Measurements from ENCODE around the gene TYW1.
"Not testable (repeated sequence)": the region's sequence is repeated elsewhere in the genome, so short reads cannot be mapped to it uniquely, and the experiment has no call there.

The TYW1 gene

DNA sequence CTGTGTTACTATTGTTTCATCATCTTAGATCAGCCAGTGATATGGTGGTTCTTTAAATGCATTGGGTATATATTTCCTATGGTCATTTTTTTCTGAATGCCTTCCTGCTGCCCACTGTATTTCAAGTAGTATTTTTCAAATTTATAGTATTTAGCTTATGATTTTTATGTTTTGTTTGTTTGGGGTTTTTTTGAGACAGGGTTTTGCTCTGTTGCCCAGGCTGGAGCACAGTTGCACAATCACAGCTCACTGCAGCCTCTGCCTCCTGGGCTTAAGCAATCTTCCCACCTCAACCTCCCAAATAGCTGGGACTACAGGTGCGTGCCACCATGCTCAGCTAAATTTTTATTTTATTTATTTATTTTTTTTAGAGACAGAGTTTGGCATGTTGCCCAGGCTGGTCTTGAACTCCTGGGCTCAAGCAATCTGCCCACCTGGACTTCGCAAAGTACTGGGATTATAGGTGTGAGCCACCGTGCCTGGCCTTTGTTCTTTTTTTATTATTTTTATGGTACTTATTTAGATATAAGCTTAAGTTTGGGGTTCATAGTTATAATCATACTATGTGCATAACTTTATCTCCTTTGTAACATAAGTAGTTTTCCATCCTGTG, 149.1 kb downstream of the TYW1 start:
- CTCF ChIA-PET; DNase-seq (ENCODE audit: extremely low spot score); POLR2A ChIA-PET: not testable (repeated sequence)

DNA sequence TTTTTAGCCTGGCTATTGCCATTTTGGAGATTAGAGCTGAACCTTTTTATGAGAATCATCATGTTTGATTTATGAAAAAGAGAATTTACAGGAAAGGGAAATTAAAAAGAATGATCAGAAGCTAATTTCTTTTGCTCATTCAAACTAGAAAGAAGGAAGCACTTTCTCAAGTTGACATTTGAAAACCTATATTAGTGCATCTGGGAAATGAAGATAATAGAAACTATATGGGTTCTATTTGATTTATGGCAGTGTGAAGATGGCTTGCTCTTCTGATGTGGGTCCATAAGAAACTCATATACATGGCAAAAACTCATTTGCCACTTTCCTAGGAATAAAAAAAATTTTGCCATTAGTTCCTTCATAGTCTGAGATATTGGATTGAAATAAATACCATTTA, 152.5 kb downstream of the TYW1 start:
- DNase-seq (ENCODE audit: extremely low spot score); CTCF ChIA-PET; POLR2A ChIA-PET: not testable (repeated sequence)

DNA sequence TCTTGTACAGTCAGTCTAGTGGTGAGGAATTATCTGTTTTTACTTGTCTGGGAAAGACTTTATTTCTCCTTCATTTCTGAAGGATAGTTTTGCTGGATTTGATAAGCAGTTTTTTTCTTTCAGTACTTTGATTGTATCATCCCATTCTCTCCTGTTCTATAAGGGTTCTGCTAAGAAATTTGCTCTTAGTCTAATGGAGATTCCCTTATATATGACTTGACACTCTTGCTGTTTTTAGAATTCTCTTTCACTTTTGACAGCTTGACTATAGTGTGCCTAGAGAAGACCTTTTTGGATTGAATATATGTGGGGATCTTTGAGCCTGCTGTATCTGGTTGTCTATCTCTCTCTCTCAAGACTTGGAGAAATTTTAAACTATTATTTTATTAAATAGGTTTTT, 157.7 kb downstream of the TYW1 start:
- CTCF ChIA-PET; DNase-seq (ENCODE audit: extremely low spot score); POLR2A ChIA-PET: not testable (repeated sequence)

DNA sequence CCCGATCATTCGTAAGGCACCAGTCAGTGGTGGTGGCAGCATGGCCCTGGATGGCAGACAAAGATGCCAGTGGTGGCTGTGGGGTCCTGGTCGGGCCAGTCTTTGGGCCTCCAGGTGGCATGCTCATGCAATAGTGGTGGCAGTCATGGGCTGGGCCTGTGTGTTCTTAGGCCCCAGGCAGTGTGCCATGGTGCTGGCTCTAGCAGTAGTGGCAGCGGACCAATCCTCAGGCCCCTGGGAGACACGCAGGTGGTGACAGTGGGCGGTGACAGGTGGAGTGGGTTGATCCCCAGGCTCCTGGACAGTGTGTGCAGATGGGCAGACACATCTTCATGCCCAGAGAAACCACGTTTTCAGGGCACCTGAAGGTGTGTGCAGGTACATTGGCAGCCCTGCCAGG, 159.4 kb downstream of the TYW1 start:
- CTCF ChIA-PET; POLR2A ChIA-PET; DNase-seq (ENCODE audit: extremely low spot score): not testable (repeated sequence)

DNA sequence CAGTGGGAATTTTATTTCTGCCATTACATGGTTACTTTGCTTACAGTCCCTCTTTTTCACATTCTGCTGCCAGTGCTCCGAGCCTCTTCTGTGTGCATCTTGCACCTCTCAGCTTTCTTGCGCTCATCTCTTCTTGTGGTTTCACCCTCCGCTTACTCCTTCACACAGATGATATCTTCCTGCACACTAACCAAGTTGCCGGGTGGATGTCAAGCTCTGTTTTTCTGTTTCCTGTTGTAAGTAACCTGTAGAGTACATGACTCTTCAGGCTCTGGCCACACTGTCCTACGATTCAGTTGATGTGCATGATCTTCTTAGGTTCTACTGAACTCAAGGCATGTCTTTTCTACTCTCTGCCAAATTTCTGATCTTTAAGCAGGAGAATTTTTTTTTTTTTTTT, 166.7 kb downstream of the TYW1 start:
- DNase-seq (ENCODE audit: extremely low spot score); CTCF ChIA-PET; POLR2A ChIA-PET: not testable (repeated sequence)

DNA sequence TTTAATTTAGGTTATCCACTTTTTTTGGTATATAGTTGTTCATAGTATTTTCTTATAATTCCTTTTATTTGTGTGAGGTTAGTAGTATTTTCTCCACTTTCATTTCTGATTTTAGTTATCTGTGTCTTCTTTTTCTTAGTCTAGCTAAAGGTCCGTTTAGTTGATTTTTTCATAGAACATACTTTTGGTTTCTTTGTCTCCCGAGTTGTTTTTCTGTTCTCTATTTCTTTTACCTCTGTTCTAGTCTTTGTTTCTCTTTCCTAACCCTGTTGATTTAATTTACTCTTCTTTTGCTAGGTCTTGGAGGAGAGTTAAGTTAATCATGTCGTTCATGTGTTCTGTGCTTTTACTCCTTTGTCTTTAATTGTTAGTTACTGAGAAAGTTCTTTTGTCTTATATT, 174.5 kb downstream of the TYW1 start:
- peak; percentile 13 for DNase-seq (ENCODE audit: extremely low spot score)
- POLR2A ChIA-PET, CTCF ChIA-PET: not testable (repeated sequence)

DNA sequence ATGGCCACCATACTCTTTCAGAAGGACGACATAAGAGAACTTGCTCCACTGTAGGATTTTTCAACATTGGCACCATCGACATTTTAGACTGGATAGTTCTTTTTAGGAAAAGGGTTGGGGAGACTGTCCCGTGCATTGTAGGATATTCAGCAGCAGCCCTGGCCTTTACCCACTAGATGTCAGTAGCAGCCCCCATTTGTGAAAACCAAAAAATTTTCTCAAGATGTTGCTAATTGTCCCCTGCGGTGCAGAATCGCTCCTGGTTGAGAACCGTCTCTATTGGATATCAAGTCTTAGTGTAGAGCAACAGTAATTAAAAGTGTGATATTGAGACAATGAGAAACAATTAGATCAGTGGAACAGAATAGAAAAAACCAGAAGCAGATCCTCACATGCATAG, 180.1 kb downstream of the TYW1 start:
- POLR2A ChIA-PET; DNase-seq (ENCODE audit: extremely low spot score); CTCF ChIA-PET: not testable (repeated sequence)
- TF ChIP-seq, protein P1, sequence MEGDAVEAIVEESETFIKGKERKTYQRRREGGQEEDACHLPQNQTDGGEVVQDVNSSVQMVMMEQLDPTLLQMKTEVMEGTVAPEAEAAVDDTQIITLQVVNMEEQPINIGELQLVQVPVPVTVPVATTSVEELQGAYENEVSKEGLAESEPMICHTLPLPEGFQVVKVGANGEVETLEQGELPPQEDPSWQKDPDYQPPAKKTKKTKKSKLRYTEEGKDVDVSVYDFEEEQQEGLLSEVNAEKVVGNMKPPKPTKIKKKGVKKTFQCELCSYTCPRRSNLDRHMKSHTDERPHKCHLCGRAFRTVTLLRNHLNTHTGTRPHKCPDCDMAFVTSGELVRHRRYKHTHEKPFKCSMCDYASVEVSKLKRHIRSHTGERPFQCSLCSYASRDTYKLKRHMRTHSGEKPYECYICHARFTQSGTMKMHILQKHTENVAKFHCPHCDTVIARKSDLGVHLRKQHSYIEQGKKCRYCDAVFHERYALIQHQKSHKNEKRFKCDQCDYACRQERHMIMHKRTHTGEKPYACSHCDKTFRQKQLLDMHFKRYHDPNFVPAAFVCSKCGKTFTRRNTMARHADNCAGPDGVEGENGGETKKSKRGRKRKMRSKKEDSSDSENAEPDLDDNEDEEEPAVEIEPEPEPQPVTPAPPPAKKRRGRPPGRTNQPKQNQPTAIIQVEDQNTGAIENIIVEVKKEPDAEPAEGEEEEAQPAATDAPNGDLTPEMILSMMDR (IDR thresholded peaks at IDR 0.05; ENCODE audit: control extremely low read depth, extremely low read depth, low read depth, missing control alignments): peak; percentile 3

DNA sequence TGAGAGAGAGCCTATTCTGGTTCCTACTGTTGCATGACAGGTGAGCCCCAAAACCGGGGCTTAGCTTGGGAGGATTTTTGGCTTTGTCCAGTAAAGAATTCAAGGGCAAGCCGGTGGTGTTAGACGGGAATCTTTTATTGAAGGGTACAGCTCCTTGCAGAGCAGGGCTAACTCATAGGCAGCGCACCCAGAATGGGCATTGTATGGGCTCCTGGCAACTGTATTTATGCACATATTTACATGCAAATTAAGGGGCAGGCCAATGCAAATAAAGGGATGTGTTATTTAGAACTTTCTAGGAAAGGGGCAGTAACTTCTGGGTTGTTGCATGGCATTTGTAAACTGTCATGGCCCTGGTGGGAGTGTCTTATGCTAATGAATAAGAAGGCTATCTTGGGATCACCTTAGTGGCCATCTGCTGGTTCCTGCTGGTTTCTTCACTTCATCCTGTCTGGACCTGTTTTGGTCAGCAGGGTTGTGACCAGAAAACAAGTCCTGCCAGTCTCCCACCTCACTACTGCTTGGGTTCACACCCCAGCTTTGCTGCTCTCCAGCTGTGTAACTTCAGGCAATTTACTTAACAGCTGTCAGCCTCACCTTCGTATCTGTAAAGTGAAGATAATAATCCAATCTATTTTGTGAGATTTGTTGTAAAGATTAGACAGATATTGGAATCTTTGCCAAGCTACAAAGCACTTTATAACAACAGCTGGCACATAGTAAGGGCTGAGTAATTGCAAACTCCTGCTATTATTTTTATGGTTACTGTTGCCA, 182.5 kb downstream of the TYW1 start:
- CTCF ChIA-PET; POLR2A ChIA-PET; DNase-seq (ENCODE audit: extremely low spot score): not testable (repeated sequence)

DNA sequence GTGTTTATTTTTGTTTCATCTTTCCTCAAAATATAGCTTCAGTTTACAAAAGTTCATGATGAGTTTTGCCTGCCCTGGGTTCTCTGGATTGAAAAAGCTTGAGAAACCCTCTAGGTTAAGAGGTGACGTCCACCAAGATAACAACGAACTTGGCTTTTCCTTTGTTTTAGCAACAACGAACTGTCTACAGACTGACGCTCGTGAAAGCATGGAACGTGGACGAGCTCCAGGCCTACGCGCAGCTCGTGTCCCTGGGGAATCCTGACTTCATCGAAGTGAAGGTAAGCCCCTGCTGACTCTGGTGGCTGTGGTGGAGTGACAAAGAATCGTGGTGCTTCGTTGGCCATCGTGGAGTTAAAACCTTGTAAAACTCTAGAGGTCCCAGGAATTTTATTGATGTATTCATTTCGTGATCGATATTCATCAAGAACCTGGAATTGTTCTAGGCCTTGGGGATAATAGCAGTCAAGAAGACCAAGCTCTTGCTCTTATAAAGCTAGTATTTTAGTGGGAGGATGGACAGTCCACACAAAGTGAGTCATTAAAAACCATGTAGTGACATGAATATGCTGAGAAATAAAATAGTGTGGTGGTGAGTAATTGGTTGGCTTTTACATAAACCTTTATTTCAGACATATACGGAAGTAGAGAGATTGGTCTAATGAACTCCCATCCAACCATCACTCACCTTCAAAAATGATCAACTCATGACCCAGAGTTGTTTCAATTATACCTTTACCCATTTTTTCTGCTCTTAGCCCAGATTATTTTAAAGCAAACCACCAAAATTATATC, 186.5 kb downstream of the TYW1 start:
- DNase-seq (ENCODE audit: extremely low spot score); POLR2A ChIA-PET; CTCF ChIA-PET: not testable (repeated sequence)

DNA sequence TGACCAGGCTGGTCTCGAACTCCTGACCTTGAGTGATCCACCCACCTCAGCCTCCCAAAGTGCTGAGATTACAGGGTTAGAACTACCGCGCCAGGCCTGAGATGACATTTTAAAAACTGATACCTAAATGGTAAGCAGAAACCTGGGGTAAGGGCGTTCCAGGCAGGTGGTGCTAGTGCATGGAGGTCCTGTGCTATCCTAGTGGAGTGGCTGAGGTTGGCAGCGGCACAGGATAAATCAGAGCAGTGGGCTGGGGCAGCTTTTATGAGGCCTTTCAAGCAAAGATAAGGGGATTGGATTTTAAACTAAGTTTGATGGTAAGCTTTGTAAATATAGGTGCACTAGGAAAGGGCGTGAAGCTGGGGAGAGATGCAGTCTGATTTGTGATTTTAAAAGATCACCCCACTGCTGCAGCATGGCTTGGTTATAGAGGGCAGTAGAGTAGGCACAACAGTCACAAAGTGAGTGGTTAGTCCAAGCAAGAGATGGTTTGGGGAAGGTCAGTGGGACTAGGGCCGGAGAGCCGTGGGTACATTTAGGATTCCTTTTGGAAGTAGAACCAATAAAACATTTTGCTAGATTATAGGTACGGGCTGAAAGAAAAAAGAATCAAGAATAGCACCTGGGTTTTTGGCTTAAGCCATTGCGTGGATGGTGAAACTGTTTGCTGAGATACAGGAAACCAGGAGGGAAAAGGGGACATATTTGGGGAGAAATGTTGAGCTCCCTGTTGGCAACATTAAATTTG, 188.5 kb downstream of the TYW1 start:
- CTCF ChIA-PET; DNase-seq (ENCODE audit: extremely low spot score); POLR2A ChIA-PET: not testable (repeated sequence)

DNA sequence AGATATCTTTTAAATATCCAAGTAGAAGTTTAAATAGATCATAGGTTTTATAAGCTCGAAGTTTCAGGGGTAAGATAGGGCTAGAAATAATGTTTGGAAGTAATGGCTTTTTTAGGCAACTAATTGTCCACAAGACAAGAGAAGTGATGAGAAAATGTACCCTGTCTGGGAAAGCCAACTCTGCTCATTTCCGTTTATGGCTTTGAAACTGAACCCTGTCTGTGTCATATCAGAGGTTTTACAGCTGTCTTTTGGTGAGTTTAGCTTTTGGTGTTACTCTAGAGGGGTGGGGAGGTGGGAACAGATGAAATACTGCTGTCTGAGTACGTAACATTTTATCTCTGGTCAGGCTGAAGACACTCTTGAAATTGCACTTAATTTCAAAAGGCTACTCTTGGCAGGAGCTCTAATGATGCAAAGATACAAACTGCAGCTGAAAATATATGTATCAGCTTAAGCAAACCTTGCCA, 189.1 kb downstream of the TYW1 start:
- POLR2A ChIA-PET; CTCF ChIA-PET; DNase-seq (ENCODE audit: extremely low spot score): not testable (repeated sequence)

DNA sequence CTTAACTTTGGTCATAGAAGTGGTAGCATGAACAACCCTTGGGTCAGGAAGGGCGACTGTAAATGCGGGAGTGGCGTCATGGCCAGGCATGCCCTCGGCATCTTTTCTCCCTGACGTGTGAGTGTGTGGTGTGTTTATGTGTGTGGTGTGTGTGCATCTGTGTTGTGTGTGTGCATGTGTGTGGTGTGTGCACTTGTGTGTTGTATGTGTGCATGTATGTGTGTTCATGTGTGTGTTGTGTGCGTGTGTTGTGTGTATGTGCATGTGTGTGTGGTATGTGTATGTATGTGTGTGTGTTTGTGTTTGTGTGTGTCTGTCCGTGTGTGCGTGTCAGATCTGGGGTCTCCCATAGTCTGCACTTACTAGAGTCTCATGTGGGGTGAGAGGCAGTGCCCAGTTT, 192.5 kb downstream of the TYW1 start:
- CTCF ChIA-PET; DNase-seq (ENCODE audit: extremely low spot score); POLR2A ChIA-PET: not testable (repeated sequence)

DNA sequence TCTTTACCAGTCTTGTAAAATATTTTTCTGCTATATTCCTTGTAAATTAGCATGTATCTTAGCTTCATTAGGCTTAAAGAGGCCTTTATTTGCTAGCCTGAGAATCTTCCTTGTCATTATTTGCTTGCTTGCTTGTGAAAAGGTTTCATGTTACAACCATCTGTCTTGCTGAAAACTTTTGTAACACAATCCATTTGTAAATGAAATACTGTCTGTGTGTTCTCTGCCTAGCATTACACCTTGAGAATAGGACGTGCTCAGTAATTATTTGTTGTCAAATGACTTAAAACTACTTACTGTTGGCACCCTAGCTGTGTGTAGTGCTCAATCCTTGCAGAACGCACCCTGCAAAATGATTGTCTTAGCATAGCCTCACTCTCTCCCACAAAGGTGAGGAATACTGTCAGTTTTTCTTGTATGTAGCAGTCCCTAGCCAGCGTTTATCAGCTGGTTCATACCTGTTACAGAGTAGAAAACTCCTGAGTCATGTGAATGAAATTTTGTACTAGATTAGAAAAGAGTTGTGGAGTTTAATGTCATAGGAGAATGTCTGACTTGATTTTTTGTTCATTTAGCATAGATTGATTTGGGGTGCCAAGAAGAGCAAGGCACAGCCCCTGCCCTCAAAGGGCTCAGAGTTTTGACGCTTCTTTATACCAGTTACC, 193.3 kb downstream of the TYW1 start:
- POLR2A ChIA-PET; DNase-seq (ENCODE audit: extremely low spot score); CTCF ChIA-PET: not testable (repeated sequence)

DNA sequence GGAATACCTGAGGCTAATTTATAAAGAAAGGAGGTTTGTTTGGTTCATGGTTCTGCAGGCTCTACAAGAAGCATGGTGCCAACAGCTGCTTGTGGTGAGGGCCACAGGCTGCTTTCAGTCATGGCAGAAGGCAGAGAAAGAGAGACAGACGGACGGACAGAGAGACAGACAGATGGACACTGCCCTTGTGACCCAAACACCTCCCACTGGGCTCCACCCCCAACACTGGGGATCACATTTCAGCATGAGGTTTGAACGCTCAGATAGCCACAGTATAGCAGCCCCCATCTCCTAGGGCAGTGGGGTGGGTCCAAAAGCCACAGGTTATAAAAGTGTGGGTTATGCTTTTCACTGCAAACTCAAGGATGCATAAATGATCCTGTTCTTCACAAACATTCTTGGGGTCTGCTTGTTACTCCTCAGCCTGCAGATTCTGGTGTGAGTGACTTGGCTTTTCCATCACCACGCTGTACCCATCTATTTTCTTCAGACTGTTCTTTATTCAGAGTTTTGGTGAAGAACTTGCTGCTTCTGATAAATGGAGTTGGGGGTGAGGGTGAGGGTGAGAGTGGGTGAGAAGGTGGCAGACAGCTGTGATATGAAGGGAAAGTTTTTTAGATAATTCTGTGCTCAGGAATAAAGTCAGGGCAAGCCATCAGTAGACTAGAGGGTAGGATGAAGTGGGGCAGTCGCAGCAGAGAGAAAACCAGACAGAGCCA, 194.5 kb downstream of the TYW1 start:
- CTCF ChIA-PET; DNase-seq (ENCODE audit: extremely low spot score); POLR2A ChIA-PET: not testable (repeated sequence)

DNA sequence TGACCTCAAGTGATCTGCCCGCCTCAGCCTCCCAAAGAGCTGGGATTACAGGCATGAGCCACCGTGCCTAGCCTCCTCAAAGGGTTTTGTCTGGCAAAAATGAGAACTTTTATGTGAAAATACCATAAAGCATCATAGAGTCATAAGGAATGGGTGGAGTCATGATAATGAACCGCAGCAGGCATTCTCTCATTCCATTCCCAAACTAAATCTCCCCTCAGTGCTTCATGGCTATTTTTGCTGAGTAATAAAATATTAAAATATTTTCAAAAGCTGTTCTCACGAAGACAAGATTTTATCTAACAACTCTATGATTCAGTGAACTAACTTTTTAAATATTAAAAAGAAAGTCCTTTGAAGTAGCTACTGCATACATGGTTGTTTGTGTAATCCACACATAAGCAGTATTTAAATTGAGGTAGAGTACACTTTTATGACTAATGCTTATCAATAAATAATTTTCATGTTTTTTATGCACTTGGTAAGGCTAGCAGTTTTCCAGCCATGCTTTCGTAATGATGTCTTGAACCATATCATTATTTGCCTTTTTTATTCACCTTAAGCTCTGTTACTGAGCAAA, 195.6 kb downstream of the TYW1 start:
- DNase-seq (ENCODE audit: extremely low spot score); POLR2A ChIA-PET; CTCF ChIA-PET: not testable (repeated sequence)
